KBM-7 (cell line): ENCODE results near the gene C5orf58.

Experiments
- DNase-seq: peaks from one replicate; pipeline ENCODE4 v3.0.0-alpha.2; 2015
- in situ Hi-C: fragments of 300-500 bp; cut with MboI; formaldehyde crosslinking; loops from 2 replicates; pipeline ENCODE4 v1.14.3; 2020; ENCODE audit warnings: low sequenced_read_pairs, low pct_unique_long_range_greater_than_20kb, mixed read lengths

The C5orf58 gene

GRCh38 chr5:170270293-170271069, 37.7 kb downstream of the C5orf58 start:
- no peak for DNase-seq
- in situ Hi-C loops: no loop called here

GRCh38 chr5:170273968-170274710, 41.4 kb downstream of the C5orf58 start:
- peak; percentile 58 for DNase-seq
- in situ Hi-C loops: no loop called here

- no peak for DNase-seq
- in situ Hi-C loops: no loop called here
Observed at GRCh38 chr5:170275376-170275994, 42.7 kb downstream of the C5orf58 start.

GRCh38 chr5:170276140-170276539, 43.4 kb downstream of the C5orf58 start:
- no peak for DNase-seq
- in situ Hi-C loops: no loop called here

GRCh38 chr5:170277867-170278281, 45.1 kb downstream of the C5orf58 start:
- DNase-seq: peak; percentile 40
- in situ Hi-C loops: no loop called here

GRCh38 chr5:170278611-170279458, 46.0 kb downstream of the C5orf58 start:
- in situ Hi-C loops: no loop called here
- peak; percentile 98 for DNase-seq

GRCh38 chr5:170279459-170279817, 46.7 kb downstream of the C5orf58 start:
- in situ Hi-C loops: no loop called here
- DNase-seq: no peak

GRCh38 chr5:170280011-170280493, 47.3 kb downstream of the C5orf58 start:
- no peak for DNase-seq
- in situ Hi-C loops: no loop called here

- in situ Hi-C loops: no loop called here
- DNase-seq: no peak
Observed at GRCh38 chr5:170283296-170283695, 50.5 kb downstream of the C5orf58 start.

- in situ Hi-C loops: no loop called here
- DNase-seq: no peak
Observed at GRCh38 chr5:170284231-170284630, 51.4 kb downstream of the C5orf58 start.

GRCh38 chr5:170285181-170285580, 52.4 kb downstream of the C5orf58 start:
- no peak for DNase-seq
- in situ Hi-C loops: no loop called here

GRCh38 chr5:170286386-170286925, 53.7 kb downstream of the C5orf58 start:
- no peak for DNase-seq
- in situ Hi-C loops: no loop called here

- DNase-seq: no peak
- in situ Hi-C loops: no loop called here
Observed at GRCh38 chr5:170287532-170287931, 54.7 kb downstream of the C5orf58 start.

GRCh38 chr5:170288151-170288550, 55.4 kb downstream of the C5orf58 start:
- no peak for DNase-seq
- in situ Hi-C loops: no loop called here

- in situ Hi-C loops: no loop called here
Observed at GRCh38 chr5:170288551-170288950, 55.8 kb downstream of the C5orf58 start.

GRCh38 chr5:170289121-170289520, 56.3 kb downstream of the C5orf58 start:
- no peak for DNase-seq
- in situ Hi-C loops: no loop called here

More at GRCh38 chr5:170288551-170288950, 55.8 kb downstream of the C5orf58 start:
- no peak for DNase-seq

GRCh38 chr5:170289764-170290163, 57.0 kb downstream of the C5orf58 start:
- no peak for DNase-seq
- in situ Hi-C loops: no loop called here

GRCh38 chr5:170290498-170290897, 57.7 kb downstream of the C5orf58 start:
- in situ Hi-C loops: no loop called here
- no peak for DNase-seq
